22Rv1 (cell line): ENCODE results near the gene XKR8.

Experiments used
- CTCF ChIP-seq: fragments of 450-650 bp; IDR thresholded peaks from 2 replicates; pipeline ENCODE4 v1.5.1; 2017; ENCODE audit warnings: mild to moderate bottlenecking
- ZFX ChIP-seq: fragments of 450-650 bp; IDR thresholded peaks from 2 replicates; pipeline ENCODE4 v1.6.1; 2017; ENCODE audit warnings: antibody characterized with exemption, borderline replicate concordance

DNA sequence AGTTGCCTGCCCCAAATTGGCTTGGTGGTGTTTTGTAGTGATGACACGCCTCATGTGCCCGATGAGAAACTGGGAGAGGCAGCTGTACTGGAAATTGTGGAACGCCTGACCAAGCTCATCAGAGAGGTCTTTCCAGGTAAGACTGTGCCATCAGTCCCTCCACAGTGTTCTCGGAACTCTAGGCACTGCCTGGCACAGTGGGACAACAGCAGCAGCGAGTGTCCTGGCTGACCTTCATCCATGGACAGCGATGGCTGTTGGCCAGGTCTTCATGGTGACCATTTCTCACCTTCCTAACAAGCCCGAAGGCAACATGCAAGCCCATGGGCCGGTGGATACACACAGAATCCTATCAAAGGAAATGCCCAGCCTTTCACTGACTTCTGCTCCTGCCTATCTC is 10.7 kb upstream of the XKR8 start:
- TF ChIP-seq CTCF (no peak), ZFX (no peak)
